ENCODE results near the gene RSPO1.

The RSPO1 gene

GRCh38 chr1:37562984-37563383 lies 71.7 kb downstream of the RSPO1 start:
- Histone ChIP-seq H3K4me3 (ENCODE audit: low read depth, low read length) (no peak overlapping the region), H3K36me3 (ENCODE audit: control insufficient read depth, insufficient read depth, low read length) (peaks cover 35% of the 10 kb centered on the region), H3K27me3 (ENCODE audit: control insufficient read depth, insufficient read depth, low read length) (no peaks in the 10 kb centered on the region), H3K9me3 (ENCODE audit: control insufficient read depth, insufficient read depth, low read length) (no peaks in the 10 kb centered on the region), H3K9ac (ENCODE audit: low read depth, low read length) (no peak overlapping the region), H3K27ac (ENCODE audit: low read depth, low read length) (no peak overlapping the region), H3K4me1 (ENCODE audit: control insufficient read depth, insufficient read depth, low read length) (no peaks in the 10 kb centered on the region)

All from HUES48 (cell line).